H1 (cell line): ENCODE measurements around the gene ZNF512. TPM values are rescaled to one million over a fixed set of nuclear protein-coding genes. Genes with fewer than 3 reads are reported as not detected.
"Not testable (repeated sequence)": the region's sequence is repeated elsewhere in the genome, so short reads cannot be mapped to it uniquely, and the experiment has no call there.

Source experiments
- CTCF ChIA-PET: fragments of 300-600 bp; sonication (Branson Sonifier 250); formaldehyde crosslinking; loops from one replicate; lab custom pipeline; 2021; ENCODE audit not compliant: partially characterized antibody; lab: Charles Lee
- POLR2A ChIA-PET: fragments of 300-600 bp; sonication (Branson Sonifier 250); formaldehyde crosslinking; loops from one replicate; lab custom pipeline; 2021; ENCODE audit warnings: inconsistent platforms; ENCODE audit not compliant: partially characterized antibody; lab: Charles Lee
- DNase-seq, 2 experiments: peaks; one replicate each; pipeline versions ENCODE4 v3.0.0 to v3.0.0-alpha.2; 2010 to 2022; ENCODE audit warnings: low spot score in 2 of 2, low read depth in 1 of 2, mixed read lengths in 1 of 2
- FAIRE-seq: peaks from 2 replicates; lab custom pipeline; 2011; peaks lifted over from hg19 to GRCh38; lab: Jason Lieb, UNC
- H2AFZ ChIP-seq: 2 replicates; pipeline ENCODE4 v1.8.1; 2012; ENCODE audit warnings: low read length, inconsistent platforms
- H2AK5ac ChIP-seq: 2 replicates; pipeline ENCODE4 v1.6.1; 2013; ENCODE audit warnings: low read depth, low read length
- H2BK120ac ChIP-seq: replicated peaks from 2 replicates; pipeline ENCODE3; 2013; ENCODE audit warnings: low read depth, low read length, inconsistent platforms
- H2BK12ac ChIP-seq: 2 replicates; pipeline ENCODE4 v1.6.1; 2013; ENCODE audit warnings: low read depth, low read length
- H2BK15ac ChIP-seq: 2 replicates; pipeline ENCODE4 v1.6.1; 2013; ENCODE audit warnings: low read length
- H2BK20ac ChIP-seq: 2 replicates; pipeline ENCODE4 v1.6.1; 2013; ENCODE audit warnings: low read length
- H2BK5ac ChIP-seq: 2 replicates; pipeline ENCODE4 v1.6.1; 2013; ENCODE audit warnings: low read depth, low read length
- H3K14ac ChIP-seq: 2 replicates; pipeline ENCODE4 v1.6.1; 2013; ENCODE audit warnings: inconsistent platforms; ENCODE audit not compliant: insufficient read length
- H3K18ac ChIP-seq: 2 replicates; pipeline ENCODE4 v1.6.1; 2013; ENCODE audit warnings: low read length; ENCODE audit errors: extremely low read depth
- H3K23ac ChIP-seq: 2 replicates; pipeline ENCODE4 v1.6.1; 2013; ENCODE audit warnings: inconsistent platforms; ENCODE audit not compliant: insufficient read length
- H3K23me2 ChIP-seq: 2 replicates; pipeline ENCODE4 v1.6.1; 2013; ENCODE audit warnings: low read depth, low read length
- H3K27ac ChIP-seq: 2 replicates; pipeline ENCODE4 v1.6.1; 2011; ENCODE audit warnings: low read depth, low read length, inconsistent platforms
- H3K27me3 ChIP-seq, 4 experiments: replicated peaks in 1 of 4; 1 replicate in 1 of 4; 2 replicates in 3 of 4; pipeline versions ENCODE4 v1.6.1 to v1.8.1; 2011 to 2013; ENCODE audit warnings: low read length in 3 of 4, mild to moderate bottlenecking in 3 of 4, inconsistent platforms in 2 of 4, mixed read lengths in 2 of 4, moderate library complexity in 1 of 4; ENCODE audit not compliant: control insufficient read depth in 3 of 4, insufficient read depth in 3 of 4; ENCODE audit errors: extremely low read depth in 1 of 4
- H3K36me3 ChIP-seq, 4 experiments: 2 replicates each; pipeline versions ENCODE4 v1.6.1 to v1.8.1; 2011 to 2013; ENCODE audit warnings: mild to moderate bottlenecking in 4 of 4, low read length in 3 of 4, moderate library complexity in 2 of 4, control low read depth in 1 of 4, inconsistent platforms in 1 of 4; ENCODE audit not compliant: insufficient read depth in 4 of 4, control insufficient read depth in 2 of 4
- H3K4ac ChIP-seq: replicated peaks from 2 replicates; pipeline ENCODE3; 2013; ENCODE audit warnings: low read length, low read depth, mixed read lengths, inconsistent platforms; ENCODE audit not compliant: insufficient read length
- H3K4me1 ChIP-seq, 4 experiments: replicated peaks in 1 of 4; 1 replicate in 1 of 4; 2 replicates in 3 of 4; pipeline versions ENCODE4 v1.6.1 to v1.8.1; 2011 to 2013; ENCODE audit warnings: low read length in 3 of 4, inconsistent platforms in 2 of 4, mixed read lengths in 1 of 4; ENCODE audit not compliant: insufficient read depth in 4 of 4, control insufficient read depth in 3 of 4
- H3K4me2 ChIP-seq, 2 experiments: 2 replicates each; pipeline versions ENCODE4 v1.6.1 to v1.8.1; 2011 to 2013; ENCODE audit warnings: low read depth in 2 of 2, low read length in 2 of 2, control low read depth in 1 of 2, inconsistent platforms in 1 of 2, mild to moderate bottlenecking in 1 of 2; ENCODE audit not compliant: insufficient read depth in 1 of 2
- H3K4me3 ChIP-seq, 4 experiments: fragments of 200-600, 300-600 bp in 1 of 4; sonication (generic), shearing (Covaris generic), sonication (Bioruptor Twin) in 1 of 4; 2 replicates each; pipeline versions ENCODE4 v1.5.1 to v1.8.1; 2011 to 2016; ENCODE audit warnings: low read length in 4 of 4, low read depth in 3 of 4, control low read depth in 2 of 4, inconsistent platforms in 2 of 4, mild to moderate bottlenecking in 2 of 4, mixed read lengths in 1 of 4, moderate library complexity in 1 of 4; ENCODE audit not compliant: insufficient read depth in 2 of 4; ENCODE audit errors: extremely low read depth in 1 of 4
- H3K56ac ChIP-seq: replicated peaks from 2 replicates; pipeline ENCODE3; 2013; ENCODE audit warnings: low read depth, mild to moderate bottlenecking, mixed read lengths, low read length, inconsistent platforms; ENCODE audit not compliant: insufficient read length
- H3K79me1 ChIP-seq: 2 replicates; pipeline ENCODE4 v1.6.1; 2013; ENCODE audit warnings: low read depth, low read length, control low read depth
- H3K79me2 ChIP-seq, 2 experiments: 2 replicates each; pipeline versions ENCODE4 v1.6.1 to v1.8.1; 2012 to 2013; ENCODE audit warnings: low read length in 2 of 2, mild to moderate bottlenecking in 2 of 2, inconsistent platforms in 1 of 2; ENCODE audit not compliant: insufficient read depth in 2 of 2, control insufficient read depth in 1 of 2
- H3K9ac ChIP-seq, 4 experiments: replicated peaks in 1 of 4; 1 replicate in 1 of 4; 2 replicates in 3 of 4; pipeline versions ENCODE4 v1.6.1 to v1.8.1; 2011 to 2013; ENCODE audit warnings: low read depth in 3 of 4, low read length in 3 of 4, control low read depth in 2 of 4, mild to moderate bottlenecking in 2 of 4, moderate library complexity in 2 of 4, inconsistent platforms in 1 of 4; ENCODE audit errors: extremely low read depth in 1 of 4
- H3K9me3 ChIP-seq, 2 experiments: 2 replicates each; pipeline versions ENCODE4 v1.6.1 to v1.8.1; 2012 to 2013; ENCODE audit warnings: mild to moderate bottlenecking in 2 of 2, moderate library complexity in 2 of 2, control low read depth in 1 of 2, inconsistent platforms in 1 of 2, low read depth in 1 of 2, low read length in 1 of 2, mixed read lengths in 1 of 2; ENCODE audit not compliant: insufficient read depth in 2 of 2
- H4K20me1 ChIP-seq, 2 experiments: replicated peaks in 1 of 2; 2 replicates each; pipeline versions ENCODE3 to v1.8.1; 2011 to 2013; ENCODE audit warnings: inconsistent platforms in 2 of 2, low read length in 2 of 2, mild to moderate bottlenecking in 1 of 2; ENCODE audit not compliant: insufficient read depth in 2 of 2, control insufficient read depth in 1 of 2
- H4K5ac ChIP-seq: 2 replicates; pipeline ENCODE4 v1.6.1; 2013; ENCODE audit warnings: low read length, low read depth, mixed read lengths, inconsistent platforms; ENCODE audit not compliant: insufficient read length
- H4K8ac ChIP-seq: 2 replicates; pipeline ENCODE4 v1.8.0; 2013; ENCODE audit warnings: mild to moderate bottlenecking, moderate library complexity, low read length, inconsistent platforms; ENCODE audit not compliant: insufficient read depth; ENCODE audit errors: extremely low read depth
- H4K91ac ChIP-seq: replicated peaks from 2 replicates; pipeline ENCODE3; 2013; ENCODE audit warnings: low read length, mixed read lengths, inconsistent platforms; ENCODE audit not compliant: insufficient read length
- RFX5 ChIP-seq: IDR thresholded peaks from 2 replicates; pipeline ENCODE4 v1.6.1; 2011; ENCODE audit warnings: low read depth, low read length, improper control_type of control experiment, borderline replicate concordance
- WGBS, 2 experiments: shearing (Covaris generic) in 1 of 2; methylation state at CpG; one replicate each; pipeline versions ENCODE4 v1.1.6 to v1.1.7; 2013 to 2015; ENCODE audit warnings: low lambda C conversion rate in 2 of 2, mixed read lengths in 2 of 2, inconsistent platforms in 1 of 2, low coverage in 1 of 2, missing lambda C conversion rate in 1 of 2; ENCODE audit not compliant: insufficient replicate concordance in 2 of 2, insufficient coverage in 1 of 2, insufficient read length in 1 of 2; ENCODE audit errors: extremely low coverage in 1 of 2, missing lambda C conversion rate in 1 of 2; 5-methylcytosine and 5-hydroxymethylcytosine counted together
- polyA plus RNA-seq, 7 experiments: library from polyadenylated mRNA; depleted of rRNA in 3 of 7; stranded (reverse) in 5 of 7; unstranded in 2 of 7; fragments of >200 nt in 5 of 7; fragments of 200-250 nt in 2 of 7; gene quantifications; 1 replicate in 5 of 7; 2 replicates in 1 of 7; 4 replicates in 1 of 7; pipeline versions ENCODE4 v1.2.1 to v1.2.3, GENCODE V29; 2011 to 2013; ENCODE audit warnings: missing spikeins in 2 of 7, mixed read lengths in 2 of 7
- total RNA-seq: library from RNA; stranded (reverse); fragmentation: NEBNext Ultra II Directional; extraction: Animal tissue kit (Norgen Biotek cat#: 25700); gene quantifications from 2 replicates; pipeline ENCODE4 v1.2.1, GENCODE V29; 2021

The ZNF512 gene
- total and polyA plus RNA-seq, 2 of the 8 experiments (the other 6 are each of a cell fraction or from before 2014, with no cell fraction given), result 17.6 to 37.9 TPM

DNA sequence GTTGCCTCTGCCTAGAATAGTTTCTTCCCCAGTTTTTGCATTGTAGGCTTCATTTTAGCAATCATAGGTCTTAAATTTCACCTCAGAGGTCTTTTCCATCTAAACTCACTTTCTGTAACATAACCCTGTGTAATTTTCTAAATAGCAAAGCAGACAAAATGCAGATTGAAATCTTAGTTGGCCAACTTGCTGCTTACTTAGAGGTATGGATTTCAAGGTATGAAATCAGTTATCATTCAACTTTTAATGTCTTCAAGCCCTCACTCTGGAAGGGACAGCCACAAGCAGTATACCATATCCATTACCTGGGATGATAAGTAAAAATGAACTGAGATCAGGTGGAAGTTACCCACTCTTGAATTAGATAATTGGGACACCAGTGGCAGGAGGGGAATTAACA, 42.1 kb downstream of the ZNF512 start:
- H2BK15ac ChIP-seq, result no peak overlapping the region
- H4K20me1 ChIP-seq, result no peaks in the 10 kb centered on the region
- H3K23ac ChIP-seq, result no peak overlapping the region
- TF ChIP-seq RFX5, result no peak
- TF ChIP-seq, all 59 proteins: peak for 0
- H2BK5ac ChIP-seq, result no peak overlapping the region
- H3K4me2 ChIP-seq, result no peak overlapping the region
- no peak overlapping the region for H3K9ac ChIP-seq
- H3K4ac ChIP-seq, result no peak overlapping the region
- ChIA-PET CTCF (no interaction called here), POLR2A (no interaction called here)
- no peak overlapping the region for H3K14ac ChIP-seq
- H3K27me3 ChIP-seq, result no peaks in the 10 kb centered on the region
- no peak overlapping the region for H3K56ac ChIP-seq
- H4K8ac ChIP-seq, result no peak overlapping the region
- no peak overlapping the region for H2BK12ac ChIP-seq
- no peak overlapping the region for H2AK5ac ChIP-seq
- H4K5ac ChIP-seq, result no peak overlapping the region
- H3K79me2 ChIP-seq, result peaks cover 0 to 8% of the 10 kb centered on the region in 2 experiments; a peak in 2 of 4 replicates
- DNase-seq, result no peak
- H3K27ac ChIP-seq, result no peak overlapping the region
- H3K36me3 ChIP-seq, result peaks cover 0 to 30% (median 3%) of the 10 kb centered on the region in 4 experiments; a peak in 3 of 8 replicates
- no peaks in the 10 kb centered on the region for H3K79me1 ChIP-seq
- H2BK120ac ChIP-seq, result no peak overlapping the region
- no peak overlapping the region for H2AFZ ChIP-seq
- no peaks in the 10 kb centered on the region; the same call in 1 of the 2 replicates for H3K23me2 ChIP-seq
- H3K4me1 ChIP-seq, result peaks cover 0 to 4% (median 2%) of the 10 kb centered on the region in 4 experiments; a peak in 4 of 7 replicates
- no peak overlapping the region for H3K18ac ChIP-seq
- no peak overlapping the region for H2BK20ac ChIP-seq
- no peak overlapping the region for H3K4me3 ChIP-seq
- H3K9me3 ChIP-seq, result no peaks in the 10 kb centered on the region
- FAIRE-seq, result no peak
- H4K91ac ChIP-seq, result no peak overlapping the region

DNA sequence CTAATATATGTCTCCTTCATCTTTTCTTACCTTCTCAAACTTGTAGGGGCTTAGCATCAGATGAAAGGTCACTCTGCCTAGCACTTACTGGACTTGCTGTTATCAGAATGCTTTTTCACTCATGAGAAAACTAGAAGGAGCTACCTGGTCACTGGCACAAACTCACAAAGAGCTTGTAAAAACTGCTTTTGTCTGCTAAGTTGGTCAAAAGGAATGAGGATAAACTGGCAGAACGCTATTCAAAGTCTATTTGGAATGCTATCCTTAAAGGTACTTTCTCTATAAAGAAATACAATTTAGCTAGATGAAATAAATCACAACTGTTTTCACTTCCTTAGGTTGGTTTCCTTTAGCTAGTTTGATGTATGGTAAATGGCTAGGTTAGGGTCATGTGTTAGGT, 43.5 kb downstream of the ZNF512 start:
- H2AFZ ChIP-seq, H2AK5ac ChIP-seq, H3K9me3 ChIP-seq, H3K14ac ChIP-seq, H4K20me1 ChIP-seq, H3K27ac ChIP-seq, FAIRE-seq, H3K9ac ChIP-seq, H4K8ac ChIP-seq, H2BK12ac ChIP-seq, H3K79me1 ChIP-seq, H3K4me1 ChIP-seq, H4K91ac ChIP-seq, CTCF ChIA-PET, H3K4me3 ChIP-seq, H3K23me2 ChIP-seq, H3K4me2 ChIP-seq, H3K4ac ChIP-seq, H4K5ac ChIP-seq, H3K27me3 ChIP-seq, H2BK15ac ChIP-seq, H2BK5ac ChIP-seq, H2BK120ac ChIP-seq, H3K56ac ChIP-seq, DNase-seq, H2BK20ac ChIP-seq, H3K23ac ChIP-seq, H3K18ac ChIP-seq: not testable (repeated sequence)
- 81% methylated on average over 1 of the region's 1 CpG; no CpG with 5 or more reads in 1 of the 2 experiments for WGBS, 2 experiments
- peaks cover 0 to 12% of the 10 kb centered on the region in 2 experiments; a peak in 2 of 4 replicates for H3K79me2 ChIP-seq
- peaks cover 3 to 31% (median 6%) of the 10 kb centered on the region in 4 experiments; a peak in 7 of 8 replicates for H3K36me3 ChIP-seq
- POLR2A ChIA-PET, result interaction anchor here (1.3 kb wide), 1 partner anchor 16 kb away, joined by 3 read pairs; no protein-coding TSS in a partner anchor
